K562 (cell line): ENCODE measurements around the gene SLC5A6. TPM values are rescaled to one million over a fixed set of nuclear protein-coding genes. Genes with fewer than 3 reads are reported as not detected.
A peak's percentile ranks its signal among the peaks of the same experiment; 100 is the strongest.

ENCODE experiments used
- ATAC-seq: fragments of 200-7000 bp; cut with Tn5 transposase; 3 replicates; pipeline ENCODE4 v1.9.1; 2020; ENCODE audit warnings: moderate library complexity
- BruUV-seq: library from RNA; stranded (reverse); fragments of 400-500 nt; replicated peaks from 2 replicates; lab custom pipeline; 2021; lab: Mats Ljungman, UMichigan
- CTCF ChIA-PET: fragments of 300-600 bp; formaldehyde crosslinking; extraction: SDS; loops from one replicate; lab custom pipeline; 2021; ENCODE audit warnings: low intra/inter-chr PET ratio; lab: Yijun Ruan, JAX
- POLR2A ChIA-PET: fragments of 300-600, 350-650 bp; sonication (Branson Sonifier 250); formaldehyde crosslinking; extraction: SDS; loops from one replicate; lab custom pipeline; 2021; ENCODE audit warnings: antibody characterized with exemption, inconsistent platforms; lab: Yijun Ruan, JAX
- DNase-seq, 4 experiments: peaks; one replicate each; pipeline versions ENCODE4 v3.0.0 to v3.0.0-alpha.2; 2011 to 2018; ENCODE audit warnings: low spot score in 3 of 4, mixed read lengths in 3 of 4; ENCODE audit errors: extremely low read depth in 1 of 4
- FAIRE-seq: peaks from 2 replicates; lab custom pipeline; 2011; peaks lifted over from hg19 to GRCh38; lab: Jason Lieb, UNC
- H2AFZ ChIP-seq: 2 replicates; pipeline ENCODE4 v1.6.0; 2011; ENCODE audit warnings: low read depth, low read length, control low read depth, inconsistent platforms
- H3K27ac ChIP-seq: fragments of 200-600 bp; 3 replicates; pipeline ENCODE4 v1.8.0; 2011; ENCODE audit warnings: low read depth, mild to moderate bottlenecking, control low read depth, inconsistent platforms, low read length, moderate library complexity, mixed read lengths; ENCODE audit errors: extremely low read depth
- H3K27me3 ChIP-seq, 2 experiments: fragments of 300-600 bp in 1 of 2; 2 replicates in 1 of 2; 3 replicates in 1 of 2; pipeline versions ENCODE4 v1.6.0 to v1.8.0; 2011; ENCODE audit warnings: inconsistent platforms in 2 of 2, low read length in 2 of 2, mild to moderate bottlenecking in 1 of 2, mixed read lengths in 1 of 2, moderate library complexity in 1 of 2; ENCODE audit not compliant: control insufficient read depth in 2 of 2, insufficient read depth in 2 of 2
- H3K36me3 ChIP-seq: fragments of 300-600 bp; 3 replicates; pipeline ENCODE4 v1.8.0; 2011; ENCODE audit warnings: mild to moderate bottlenecking, low read length, inconsistent platforms; ENCODE audit not compliant: control insufficient read depth, insufficient read depth
- H3K4me1 ChIP-seq, 2 experiments: fragments of 200-600 bp in 1 of 2; replicated peaks in 1 of 2; 2 replicates in 1 of 2; 3 replicates in 1 of 2; pipeline versions ENCODE4 v1.5.1 to v1.8.0; 2011; ENCODE audit warnings: inconsistent platforms in 2 of 2, low read length in 2 of 2, mild to moderate bottlenecking in 1 of 2, mixed read lengths in 1 of 2, moderate library complexity in 1 of 2; ENCODE audit not compliant: control insufficient read depth in 2 of 2, insufficient read depth in 2 of 2
- H3K4me2 ChIP-seq: 2 replicates; pipeline ENCODE4 v1.6.1; 2011; ENCODE audit warnings: low read length, control low read depth, inconsistent platforms, mixed read lengths; ENCODE audit not compliant: insufficient read depth
- H3K4me3 ChIP-seq: fragments of 200-600 bp; sonication (generic), shearing (Covaris generic); 2 replicates; pipeline ENCODE4 v1.5.1; 2016; ENCODE audit warnings: control low read depth, inconsistent platforms
- H3K79me2 ChIP-seq: fragments of 200-600 bp; 3 replicates; pipeline ENCODE4 v1.8.0; 2011; ENCODE audit warnings: low read length, inconsistent platforms; ENCODE audit not compliant: control insufficient read depth, insufficient read depth
- H3K9ac ChIP-seq, 2 experiments: 2 replicates each; pipeline versions ENCODE4 v1.6.0 to v1.6.1; 2011; ENCODE audit warnings: low read depth in 2 of 2, low read length in 2 of 2, control low read depth in 1 of 2, inconsistent platforms in 1 of 2, mild to moderate bottlenecking in 1 of 2, mixed read lengths in 1 of 2; ENCODE audit not compliant: insufficient read depth in 1 of 2
- H3K9me1 ChIP-seq: one replicate; pipeline ENCODE4 v1.6.0; 2011; ENCODE audit warnings: inconsistent platforms, mild to moderate bottlenecking, low read length, moderate library complexity; ENCODE audit not compliant: control insufficient read depth, insufficient read depth
- H3K9me3 ChIP-seq: replicated peaks from 2 replicates; pipeline ENCODE4 v1.5.1; 2011; ENCODE audit warnings: low read depth, low read length, inconsistent platforms; ENCODE audit not compliant: control insufficient read depth, insufficient read depth
- H4K20me1 ChIP-seq: replicated peaks from 2 replicates; pipeline ENCODE4 v1.6.1; 2011; ENCODE audit warnings: low read length, inconsistent platforms, mixed read lengths; ENCODE audit not compliant: control insufficient read depth, insufficient read depth
- BDP1 ChIP-seq: IDR thresholded peaks from 3 replicates; pipeline ENCODE4 v1.6.1; 2011; ENCODE audit not compliant: insufficient read length, insufficient read depth
- CCAR2 ChIP-seq: fragments of 200-400 bp; formaldehyde crosslinking; IDR thresholded peaks from 2 replicates; pipeline ENCODE4 v1.6.1; 2017; ENCODE audit warnings: mild to moderate bottlenecking, low read depth, low read length
- FOSL1 ChIP-seq: fragments of 200-800 bp; sonication (Bioruptor generic); conservative IDR thresholded peaks from 2 replicates; pipeline ENCODE4 v1.6.1; 2016; ENCODE audit warnings: missing genetic modification characterization, missing compliant biosample characterization
- FOXK2 ChIP-seq, 2 experiments: fragments of 450-650 bp; IDR thresholded peaks in 1 of 2; conservative IDR thresholded peaks in 1 of 2; 2 replicates each; pipeline ENCODE4 v1.6.1; 2016; ENCODE audit warnings: low read depth in 2 of 2, mild to moderate bottlenecking in 1 of 2
- HNRNPH1 ChIP-seq: fragments of 200-400 bp; formaldehyde crosslinking; optimal IDR thresholded peaks from 2 replicates; pipeline ENCODE3; 2017; ENCODE audit warnings: low read depth, mild to moderate bottlenecking, low read length, moderate library complexity
- MAX ChIP-seq: sonication (generic); formaldehyde crosslinking; IDR thresholded peaks from 2 replicates; pipeline ENCODE4 v1.9.0; 2022; ENCODE audit warnings: mild to moderate bottlenecking, missing genetic modification reagents
- NR3C1 ChIP-seq: sonication (generic); formaldehyde crosslinking; IDR thresholded peaks from 2 replicates; pipeline ENCODE4 v1.8.1; 2022; ENCODE audit warnings: missing genetic modification reagents
- PTTG1 ChIP-seq: fragments of 450-650 bp; IDR thresholded peaks from 2 replicates; pipeline ENCODE4 v1.6.1; 2016; ENCODE audit warnings: low read depth, mild to moderate bottlenecking, missing genetic modification characterization, missing compliant biosample characterization
- RBM34 ChIP-seq: fragments of 200-400 bp; formaldehyde crosslinking; IDR thresholded peaks from 2 replicates; pipeline ENCODE4 v1.6.1; 2018; ENCODE audit warnings: low read length, borderline replicate concordance; ENCODE audit not compliant: insufficient read depth
- RFX1 ChIP-seq: fragments of 450-650 bp; IDR thresholded peaks from 2 replicates; pipeline ENCODE4 v1.6.1; 2016; ENCODE audit warnings: mild to moderate bottlenecking, moderate library complexity
- SETDB1 ChIP-seq: IDR thresholded peaks from one replicate; pipeline ENCODE4 v1.6.1; 2012; ENCODE audit warnings: low read length, control low read depth, inconsistent platforms
- TAF1 ChIP-seq: IDR thresholded peaks from 2 replicates; pipeline ENCODE4 v1.6.1; 2011; ENCODE audit warnings: mild to moderate bottlenecking, low read length, moderate library complexity; ENCODE audit not compliant: insufficient read depth, control insufficient read depth, severe bottlenecking; ENCODE audit errors: extremely low read depth
- TAL1 ChIP-seq: fragments of 450-650 bp; IDR thresholded peaks from 2 replicates; pipeline ENCODE4 v1.6.1; 2016; ENCODE audit warnings: mild to moderate bottlenecking
- ZNF436 ChIP-seq: fragments of 250-450, 450-650 bp; sonication (Bioruptor Pico); formaldehyde crosslinking; IDR thresholded peaks from 2 replicates; pipeline ENCODE4 v1.7.0; 2020; ENCODE audit warnings: mild to moderate bottlenecking
- ZNF449 ChIP-seq: fragments of 250-450 bp; sonication (Bioruptor Pico); IDR thresholded peaks from 2 replicates; pipeline ENCODE4 v1.8.0; 2022; ENCODE audit warnings: moderate library complexity, mild to moderate bottlenecking, inconsistent platforms
- ZNF511 ChIP-seq: sonication (generic); formaldehyde crosslinking; IDR thresholded peaks from 2 replicates; pipeline ENCODE4 v1.8.0; 2022; ENCODE audit warnings: mild to moderate bottlenecking, missing genetic modification reagents
- WGBS: fragments of 100-300 bp; shearing (Covaris generic); methylation state at CpG from one replicate; pipeline ENCODE4 v1.1.6; 2016; ENCODE audit warnings: low coverage, mixed read lengths; ENCODE audit not compliant: insufficient coverage; ENCODE audit errors: missing lambda C conversion rate; 5-methylcytosine and 5-hydroxymethylcytosine counted together
- in situ Hi-C: fragments of 300-500 bp; cut with MboI; formaldehyde crosslinking; loops from 4 replicates; pipeline ENCODE4 v1.15.0; 2018; ENCODE audit warnings: inconsistent platforms, mixed read lengths
- intact Hi-C: fragments of 100-400 bp; cut with micrococcal nuclease; formaldehyde crosslinking; loops from 2 replicates; pipeline ENCODE4 v1.14.2; 2022
- polyA plus RNA-seq, 8 experiments: library from polyadenylated mRNA; depleted of rRNA in 4 of 8; stranded (reverse) in 5 of 8; unstranded in 3 of 8; fragments of >200 nt; fragmentation: Nextera tagmentation in 2 of 8; fragmentation: Illumina TruSeq in 1 of 8; extraction: Ambion mirVana in 2 of 8; extraction: Trizol in 1 of 8; gene quantifications; 2 replicates each; pipeline versions ENCODE4 v1.2.1 to v1.2.3, GENCODE V29; 2011 to 2014; ENCODE audit warnings: inconsistent platforms in 1 of 8, missing spikeins in 1 of 8
- total RNA-seq, 7 experiments: library from RNA; depleted of rRNA in 6 of 7; stranded (reverse); fragments of >200 nt in 6 of 7; fragmentation: Illumina TruSeq in 2 of 7; extraction: Trizol in 2 of 7; gene quantifications; 2 replicates each; pipeline versions ENCODE4 v1.2.1 to v1.2.3, GENCODE V29; 2011 to 2021; ENCODE audit warnings: low replicate concordance in 1 of 7

Gene SLC5A6
- total and polyA plus RNA-seq, 9 of the 15 experiments (the other 6 are each of a cell fraction or from before 2014, with no cell fraction given), result 32.6 to 137 (median 107) TPM

- TF ChIP-seq TAF1 (peak; percentile 59), MAX (peak; percentile 99), PTTG1 (tag) (no peak), FOSL1 (tag) (no peak), CCAR2 (no peak)
These were observed 5.4 kb upstream of the SLC5A6 start, which contains the start of gene CAD (continued) for GRCh38 chr2:27217173-27218121.

- DNase-seq (no peak), ATAC-seq (no peak), FAIRE-seq (no peak)
- peaks cover 22 to 25% of the 10 kb centered on the region in 2 experiments for H3K4me1 ChIP-seq
- CTCF ChIA-PET, result no interaction called here
- WGBS, result 63% methylated on average over 13 of the region's 13 CpGs
- H3K4me2 ChIP-seq, result peak overlapping the region; percentile 81
- H3K79me2 ChIP-seq, result peaks cover 56% of the 10 kb centered on the region
- H2AFZ ChIP-seq, result peak overlapping the region; percentile 86
- no peaks in the 10 kb centered on the region for H3K9me1 ChIP-seq
- TSS peak; percentile 77 for BruUV-seq
- in situ Hi-C loops, result no loop called here
- H3K9ac ChIP-seq, result peak overlapping the region; percentile 94 to 100
- intact Hi-C loops, result no loop called here
- no peaks in the 10 kb centered on the region for H3K9me3 ChIP-seq
- H3K27ac ChIP-seq, result peak overlapping the region; percentile 91
- peak overlapping the region; percentile 65 for H3K4me3 ChIP-seq
- peaks cover 61% of the 10 kb centered on the region for H3K36me3 ChIP-seq
- no peaks in the 10 kb centered on the region for H4K20me1 ChIP-seq
- POLR2A ChIA-PET, result interaction anchor here (0.5 to 2.9 kb wide), 7 partner anchors 16 to 228 kb away, joined by 3 to 12 read pairs (median 3); no protein-coding TSS in a partner anchor
- H3K27me3 ChIP-seq, result no peaks in the 10 kb centered on the region
- TF ChIP-seq TAL1 (no peak), RBM34 (no peak), ZNF511 (no peak), HNRNPH1 (no peak), ZNF449 (CRISPR knock-in tag) (no peak), RFX1 (peak; percentile 67), ZNF436 (no peak), BDP1 (no peak), FOXK2 (conservative IDR thresholded peaks at IDR 0.05 in 1 of 2, IDR thresholded peaks at IDR 0.05 in 1 of 2; ENCODE audit: low read depth in 2 of 2) (no peak), SETDB1 (no peak), NR3C1 (CRISPR knock-in tag) (no peak)
These were observed 4.5 kb upstream of the SLC5A6 start for GRCh38 chr2:27216416-27217137.
